Measurements from ENCODE around the gene ACACB.

The ACACB gene

GRCh38 chr12:109219938-109220337, 103.6 kb downstream of the ACACB start:
- no peak for DNase-seq (ENCODE audit: low read depth)

DNA sequence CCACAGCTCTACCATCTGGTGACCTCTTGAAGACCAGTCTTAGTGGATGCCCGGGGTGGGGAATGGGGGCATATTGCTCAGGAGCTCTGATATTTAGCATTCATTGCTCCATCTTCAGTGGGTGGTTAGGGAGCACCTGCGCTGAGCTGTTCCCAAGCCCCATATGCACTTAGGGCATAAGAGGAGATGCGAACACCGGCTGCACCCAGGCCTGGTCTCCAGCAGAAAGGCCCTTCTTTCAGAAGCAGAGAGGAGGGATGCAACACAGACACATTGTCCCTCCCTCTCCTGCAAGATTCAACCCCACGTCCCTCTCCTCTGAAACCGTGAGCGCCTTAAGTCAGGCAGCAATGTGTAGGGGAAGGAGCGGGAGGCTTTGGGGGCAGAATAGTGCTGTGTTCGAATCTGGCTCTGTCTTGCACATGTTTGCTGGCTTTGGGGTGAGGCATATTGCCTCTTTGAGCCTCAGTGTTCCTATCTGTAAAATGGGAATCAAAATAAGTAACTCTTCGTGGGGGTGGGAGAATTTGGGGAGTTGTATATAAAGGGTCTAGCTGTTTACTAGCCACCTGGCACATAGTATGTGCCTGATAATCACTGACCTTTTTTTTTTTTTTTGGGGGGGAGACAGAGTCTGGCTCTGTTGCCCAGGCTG, 105.0 kb downstream of the ACACB start:
- no peak for DNase-seq (ENCODE audit: low read depth)

GRCh38 chr12:109222062-109222461, 105.7 kb downstream of the ACACB start:
- no peak for DNase-seq (ENCODE audit: low read depth)

GRCh38 chr12:109222496-109222895, 106.1 kb downstream of the ACACB start:
- no peak for DNase-seq (ENCODE audit: low read depth)

- DNase-seq (ENCODE audit: low read depth) = no peak
Measured at GRCh38 chr12:109223211-109223610, 106.8 kb downstream of the ACACB start.

GRCh38 chr12:109223868-109224267, 107.5 kb downstream of the ACACB start:
- DNase-seq (ENCODE audit: low read depth) = no peak

- DNase-seq (ENCODE audit: low read depth) = no peak
Measured at GRCh38 chr12:109228664-109229063, 112.3 kb downstream of the ACACB start.

DNA sequence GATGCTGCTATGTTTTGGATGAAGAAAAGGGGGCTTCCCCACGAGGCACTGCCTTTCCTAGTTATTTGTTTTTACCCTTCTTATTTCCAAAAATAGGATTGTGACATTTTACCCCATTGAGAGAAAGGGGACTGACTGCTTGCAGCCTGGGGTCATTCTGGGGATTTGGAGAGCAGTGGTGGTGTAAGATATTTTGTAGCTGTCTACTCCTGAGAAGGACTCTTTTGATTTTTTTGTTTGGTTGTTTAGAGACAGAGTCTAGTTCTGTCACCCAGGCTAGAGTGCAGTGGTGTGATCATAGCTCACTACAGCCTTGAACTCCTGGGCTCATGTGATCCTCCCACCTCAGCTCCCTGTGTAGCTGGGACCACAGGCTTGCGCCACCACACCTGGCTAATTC, 113.8 kb downstream of the ACACB start:
- DNase-seq (ENCODE audit: low read depth) = no peak

DNA sequence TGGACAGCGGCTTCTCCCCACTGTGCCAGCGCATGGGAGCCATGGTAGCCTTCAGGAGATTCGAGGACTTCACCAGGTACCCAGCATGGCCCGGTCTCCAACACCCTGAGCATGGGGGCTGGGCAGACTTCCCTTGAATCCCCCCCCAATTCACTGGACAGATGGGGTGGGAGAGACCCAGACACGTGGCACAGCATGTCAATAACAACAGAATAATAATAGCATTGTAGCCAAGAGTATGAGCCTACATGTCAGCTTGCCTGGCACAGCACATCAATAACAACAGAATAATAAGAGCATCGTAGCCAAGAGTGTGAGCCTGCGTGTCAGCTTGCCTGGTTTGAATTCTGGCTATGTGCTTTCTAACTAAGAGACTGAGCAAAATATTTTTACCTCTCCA, 116.3 kb downstream of the ACACB start:
- DNase-seq (ENCODE audit: low read depth) = no peak

DNA sequence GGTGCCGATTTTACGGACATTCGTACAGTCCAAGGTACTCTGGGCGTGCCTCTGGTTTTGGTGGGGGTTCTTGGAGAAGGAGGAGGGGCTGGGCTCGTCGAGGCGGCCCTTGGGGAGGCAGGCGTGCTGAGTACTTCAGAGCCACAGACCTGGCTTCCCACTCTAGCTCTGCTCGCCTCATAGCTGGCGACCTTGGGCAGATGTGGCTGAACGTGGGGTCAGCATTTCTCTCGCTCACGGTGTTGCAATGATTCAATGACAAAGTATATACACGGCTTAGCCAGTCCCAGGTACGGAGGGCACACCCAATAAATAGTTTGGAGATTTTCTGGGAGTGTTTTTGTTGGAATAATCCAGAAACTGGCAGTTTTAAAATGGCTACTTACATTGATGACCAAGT, 117.6 kb downstream of the ACACB start:
- no peak for DNase-seq (ENCODE audit: low read depth)

GRCh38 chr12:109236257-109236656, 119.9 kb downstream of the ACACB start:
- no peak for DNase-seq (ENCODE audit: low read depth)

GRCh38 chr12:109239179-109239578, 122.8 kb downstream of the ACACB start:
- no peak for DNase-seq (ENCODE audit: low read depth)

DNA sequence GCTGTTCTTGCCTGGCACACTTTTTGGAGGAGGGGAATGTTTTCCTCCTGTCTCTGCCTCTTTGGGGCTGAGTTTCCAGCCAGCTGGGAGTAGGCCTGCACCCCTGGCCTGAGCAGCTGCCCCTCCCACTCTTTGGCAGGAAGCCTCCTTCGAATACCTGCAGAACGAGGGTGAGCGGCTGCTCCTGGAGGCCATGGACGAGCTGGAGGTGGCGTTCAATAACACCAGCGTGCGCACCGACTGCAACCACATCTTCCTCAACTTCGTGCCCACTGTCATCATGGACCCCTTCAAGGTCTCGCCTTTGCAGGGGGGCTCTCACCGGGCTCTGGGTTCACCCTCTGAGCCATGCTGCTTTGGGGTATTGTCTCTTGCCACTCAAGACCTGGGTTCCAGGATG, 123.3 kb downstream of the ACACB start:
- no peak for DNase-seq (ENCODE audit: low read depth)

DNA sequence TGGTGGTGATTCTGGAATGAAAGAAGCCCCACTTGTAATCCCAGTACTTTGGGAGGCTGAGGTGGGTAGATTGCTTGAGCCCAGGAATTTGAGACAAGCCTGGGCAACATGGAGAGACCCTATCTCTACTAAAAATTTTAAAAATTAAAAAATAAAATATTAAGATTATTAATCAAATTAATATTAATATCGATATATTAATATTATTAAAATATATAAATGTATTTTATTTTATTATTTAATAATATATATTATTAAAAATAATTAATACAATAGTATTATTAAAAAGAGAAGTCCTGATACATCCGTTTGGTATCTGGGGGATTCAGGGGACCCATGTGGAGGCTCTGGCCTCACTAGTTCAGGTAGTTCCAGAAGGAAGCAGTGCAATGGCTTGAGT, 124.0 kb downstream of the ACACB start:
- DNase-seq (ENCODE audit: low read depth) = no peak

- DNase-seq (ENCODE audit: low read depth) = no peak
Measured at GRCh38 chr12:109241936-109242335, 125.5 kb downstream of the ACACB start.

DNA sequence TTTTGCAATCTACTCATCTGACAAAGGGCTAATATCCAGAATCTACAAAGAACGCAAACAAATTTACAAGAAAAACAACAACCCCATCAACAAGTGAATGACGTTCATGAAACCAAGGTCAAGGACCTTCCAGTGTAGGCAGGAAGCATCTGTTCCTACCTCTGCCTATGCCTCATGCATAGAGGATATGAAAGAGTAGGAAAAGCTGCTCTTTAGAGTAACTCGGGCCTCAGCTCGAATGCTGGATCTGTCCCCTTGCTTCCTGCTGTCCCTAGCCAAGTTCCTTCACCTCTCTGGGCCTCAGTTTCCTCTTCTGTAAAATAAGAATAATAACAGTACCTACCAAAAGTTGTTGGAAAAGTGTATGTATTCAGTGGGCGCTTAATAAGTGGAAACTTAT, 127.7 kb downstream of the ACACB start:
- no peak for DNase-seq (ENCODE audit: low read depth)

DNA sequence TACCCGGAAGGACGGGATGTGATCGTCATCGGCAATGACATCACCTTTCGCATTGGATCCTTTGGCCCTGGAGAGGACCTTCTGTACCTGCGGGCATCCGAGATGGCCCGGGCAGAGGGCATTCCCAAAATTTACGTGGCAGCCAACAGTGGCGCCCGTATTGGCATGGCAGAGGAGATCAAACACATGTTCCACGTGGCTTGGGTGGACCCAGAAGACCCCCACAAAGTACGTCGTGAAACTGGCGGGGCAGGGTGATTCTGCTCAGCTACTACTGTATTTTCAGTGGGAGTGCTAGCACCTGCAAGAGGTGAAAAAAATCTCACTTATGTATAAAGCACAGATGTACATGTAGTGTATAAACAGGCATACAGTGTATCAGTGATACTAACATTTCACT, 129.8 kb downstream of the ACACB start:
- DNase-seq (ENCODE audit: low read depth) = no peak

GRCh38 chr12:109247831-109248654, 131.7 kb downstream of the ACACB start:
- no peak for DNase-seq (ENCODE audit: low read depth)

- DNase-seq (ENCODE audit: low read depth) = no peak
Measured at GRCh38 chr12:109250523-109250922, 134.1 kb downstream of the ACACB start.

DNA sequence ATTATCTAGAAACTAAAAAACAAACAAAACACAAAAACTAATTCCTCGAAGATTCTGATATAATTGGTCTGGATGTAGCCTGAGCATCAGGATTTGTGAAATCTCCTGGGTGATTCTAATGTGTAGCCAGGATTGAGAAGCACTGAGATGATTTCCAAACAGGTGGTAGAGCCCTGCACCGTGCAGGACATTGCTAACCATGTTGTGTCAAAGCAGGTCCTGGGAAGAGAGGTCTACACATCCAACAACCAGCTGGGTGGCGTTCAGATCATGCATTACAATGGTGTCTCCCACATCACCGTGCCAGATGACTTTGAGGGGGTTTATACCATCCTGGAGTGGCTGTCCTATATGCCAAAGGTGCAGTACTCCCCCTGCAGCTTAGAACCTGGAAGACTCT, 136.4 kb downstream of the ACACB start:
- no peak for DNase-seq (ENCODE audit: low read depth)

DNA sequence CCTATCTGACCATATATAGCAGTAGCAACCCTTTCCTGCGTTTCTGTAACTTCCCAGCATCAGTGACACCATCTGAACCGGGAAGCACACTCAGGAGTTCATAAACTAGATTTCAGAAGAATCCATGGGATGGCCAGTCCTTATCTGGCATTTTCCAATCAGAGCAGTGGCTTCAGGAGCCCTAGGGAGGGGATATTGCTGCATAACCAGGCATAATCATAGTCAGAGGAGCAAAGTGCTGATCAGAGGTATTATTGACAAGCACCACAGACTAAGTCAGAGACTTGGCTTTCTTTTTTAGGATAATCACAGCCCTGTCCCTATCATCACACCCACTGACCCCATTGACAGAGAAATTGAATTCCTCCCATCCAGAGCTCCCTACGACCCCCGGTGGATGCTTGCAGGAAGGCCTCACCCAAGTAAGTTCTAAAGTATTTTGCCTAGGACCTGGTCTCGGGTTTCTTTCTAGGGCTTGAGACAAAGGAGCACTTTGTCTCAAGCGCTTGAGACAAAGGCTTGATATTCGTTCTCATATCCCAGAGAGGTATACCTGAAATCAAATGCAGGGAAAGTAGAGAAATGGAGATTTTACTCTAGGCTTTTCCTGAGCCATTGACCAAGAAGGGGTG, 137.6 kb downstream of the ACACB start:
- DNase-seq (ENCODE audit: low read depth) = no peak

- no peak for DNase-seq (ENCODE audit: low read depth)
Measured at GRCh38 chr12:109255377-109255776, 139.0 kb downstream of the ACACB start.

- no peak for DNase-seq (ENCODE audit: low read depth)
Measured at GRCh38 chr12:109256011-109256410, 139.6 kb downstream of the ACACB start.

Data from stimulated activated CD8-positive, alpha-beta memory T cell treated with anti-CD3 and anti-CD28 coated beads, Interleukin-15, amount 100 ng/mL, for 1 hour (primary cell).